MCF 10A (cell line): ENCODE data around the gene LSG1. TPM values are rescaled to one million over a fixed set of nuclear protein-coding genes. Genes with fewer than 3 reads are reported as not detected.

Source experiments
- BruUV-seq: library from RNA; stranded (reverse); fragments of 400-500 nt; replicated peaks from 2 replicates; lab custom pipeline; 2021; lab: Mats Ljungman, UMichigan
- CTCF ChIA-PET: fragments of 300-600 bp; sonication (Branson Sonifier 250); formaldehyde crosslinking; extraction: SDS; loops from one replicate; lab custom pipeline; 2021; ENCODE audit warnings: antibody characterized with exemption, inconsistent platforms; lab: Yijun Ruan, JAX
- POLR2A ChIA-PET: fragments of 300-600, 350-650 bp; sonication (Branson Sonifier 250); formaldehyde crosslinking; extraction: SDS; loops from one replicate; lab custom pipeline; 2020; ENCODE audit warnings: antibody characterized with exemption, inconsistent platforms; lab: Yijun Ruan, JAX
- DNase-seq: peaks from one replicate; pipeline ENCODE4 v3.0.0-alpha.2; 2018; ENCODE audit not compliant: unreplicated experiment
- H3K27ac Mint-ChIP-seq: one replicate; pipeline ENCODE4 v1.8.0; 2022; ENCODE audit warnings: mild to moderate bottlenecking, low read depth, mixed read lengths; ENCODE audit not compliant: unreplicated experiment
- H3K27me3 Mint-ChIP-seq: one replicate; pipeline ENCODE4 v1.8.0; 2022; ENCODE audit warnings: mixed read lengths; ENCODE audit not compliant: insufficient read depth, unreplicated experiment
- H3K36me3 Mint-ChIP-seq: one replicate; pipeline ENCODE4 v1.8.0; 2022; ENCODE audit warnings: mild to moderate bottlenecking, moderate library complexity, mixed read lengths; ENCODE audit not compliant: insufficient read depth, unreplicated experiment
- H3K4me1 Mint-ChIP-seq: one replicate; pipeline ENCODE4 v1.8.0; 2022; ENCODE audit warnings: mixed read lengths; ENCODE audit not compliant: insufficient read depth, unreplicated experiment
- H3K4me3 Mint-ChIP-seq: one replicate; pipeline ENCODE4 v1.8.0; 2022; ENCODE audit warnings: mild to moderate bottlenecking, moderate library complexity, mixed read lengths; ENCODE audit not compliant: unreplicated experiment
- H3K9me3 Mint-ChIP-seq: one replicate; pipeline ENCODE4 v1.8.0; 2022; ENCODE audit warnings: mixed read lengths; ENCODE audit not compliant: unreplicated experiment
- CTCF ChIP-seq: fragments of 200-600 bp; IDR thresholded peaks from one replicate; pipeline ENCODE4 v1.8.0; 2022; ENCODE audit warnings: antibody characterized with exemption, mild to moderate bottlenecking; ENCODE audit not compliant: unreplicated experiment
- intact Hi-C: fragments of 100-400 bp; cut with micrococcal nuclease; formaldehyde crosslinking; loops from 2 replicates; pipeline ENCODE4 v1.14.1; 2022
- total RNA-seq: library from RNA; stranded (reverse); gene quantifications from 2 replicates; pipeline ENCODE4 v1.2.3, GENCODE V29; 2022

The LSG1 gene
- total RNA-seq, 1 experiment from 2014 or later = 35.1 TPM

- peaks cover 15% of the 10 kb centered on the region for H3K4me1 Mint-ChIP-seq
- H3K36me3 Mint-ChIP-seq = no peaks in the 10 kb centered on the region
- no peaks in the 10 kb centered on the region for H3K27me3 Mint-ChIP-seq
- ChIA-PET CTCF (interaction anchor here (0.6 to 1.0 kb wide), 3 partner anchors 42 to 391 kb away, joined by 3 read pairs; no protein-coding TSS in a partner anchor), POLR2A (interaction anchor here (0.8 to 1.0 kb wide), 2 partner anchors 15 to 54 kb away, joined by 3 read pairs; no protein-coding TSS in a partner anchor)
- BruUV-seq = no TSS peak
- TF ChIP-seq CTCF = no peak
- no peaks in the 10 kb centered on the region for H3K9me3 Mint-ChIP-seq
- intact Hi-C loops = no loop called here
- peak; percentile 80 for DNase-seq
- H3K27ac Mint-ChIP-seq = no peak overlapping the region
- H3K4me3 Mint-ChIP-seq = no peak overlapping the region
Observed at GRCh38 chr3:194715022-194715800, 43.2 kb upstream of the LSG1 start.

GRCh38 chr3:194714564-194714963, 42.6 kb upstream of the LSG1 start:
- no peaks in the 10 kb centered on the region for H3K9me3 Mint-ChIP-seq
- intact Hi-C loops = no loop called here
- no peak overlapping the region for H3K4me3 Mint-ChIP-seq
- no peaks in the 10 kb centered on the region for H3K36me3 Mint-ChIP-seq
- ChIA-PET POLR2A (interaction anchor here (1.0 kb wide), 1 partner anchor 14 kb away, joined by 3 read pairs; no protein-coding TSS in a partner anchor), CTCF (interaction anchor here (0.6 kb wide), 1 partner anchor 392 kb away, joined by 3 read pairs; no protein-coding TSS in a partner anchor)
- peaks cover 15% of the 10 kb centered on the region for H3K4me1 Mint-ChIP-seq
- no peak for DNase-seq
- H3K27me3 Mint-ChIP-seq = no peaks in the 10 kb centered on the region
- no peak overlapping the region for H3K27ac Mint-ChIP-seq
- BruUV-seq = no TSS peak
- TF ChIP-seq CTCF = no peak

- Mint-ChIP-seq H3K27me3 (no peaks in the 10 kb centered on the region), H3K4me1 (peaks cover 15% of the 10 kb centered on the region), H3K9me3 (no peaks in the 10 kb centered on the region), H3K36me3 (no peaks in the 10 kb centered on the region), H3K27ac (no peak overlapping the region), H3K4me3 (no peak overlapping the region)
- intact Hi-C loops = no loop called here
- ChIA-PET POLR2A (interaction anchor here (1.0 kb wide), 1 partner anchor 14 kb away, joined by 3 read pairs; no protein-coding TSS in a partner anchor), CTCF (no interaction called here)
- no peak for DNase-seq
- no TSS peak for BruUV-seq
- no peak for TF ChIP-seq CTCF
Observed at GRCh38 chr3:194714137-194714455, 42.1 kb upstream of the LSG1 start.

GRCh38 chr3:194713299-194714136, 41.5 kb upstream of the LSG1 start:
- CTCF ChIA-PET = interaction anchor here (0.6 to 0.9 kb wide), 2 partner anchors 31 to 64 kb away, joined by 3 read pairs; no protein-coding TSS in a partner anchor
- POLR2A ChIA-PET = no interaction called here
- no peak overlapping the region for H3K27ac Mint-ChIP-seq

More at GRCh38 chr3:194713299-194714136, 41.5 kb upstream of the LSG1 start:
- intact Hi-C loops = no loop called here
- Mint-ChIP-seq H3K4me3 (no peak overlapping the region), H3K4me1 (peaks cover 15% of the 10 kb centered on the region), H3K27me3 (no peaks in the 10 kb centered on the region), H3K9me3 (no peaks in the 10 kb centered on the region), H3K36me3 (no peaks in the 10 kb centered on the region)
- BruUV-seq = no TSS peak
- no peak for DNase-seq
- no peak for TF ChIP-seq CTCF
